Mesenchymal stem cell (in vitro differentiated cells and primary cell): ENCODE results near the gene TSSK3.
A peak's percentile ranks its signal among the peaks of the same experiment; 100 is the strongest.

Source experiments
- DNase-seq: peaks from one replicate; pipeline ENCODE4 v3.0.0-alpha.2; 2013
- H2AFZ ChIP-seq: one replicate; pipeline ENCODE4 v1.6.1; 2013; ENCODE audit warnings: low read depth, mild to moderate bottlenecking, control low read depth, inconsistent platforms, low read length, moderate library complexity
- H2AK5ac ChIP-seq: 2 replicates; pipeline ENCODE4 v1.6.1; 2013; ENCODE audit warnings: low read length, moderate library complexity, mild to moderate bottlenecking, inconsistent platforms; ENCODE audit not compliant: severe bottlenecking
- H2BK120ac ChIP-seq: one replicate; pipeline ENCODE4 v1.6.1; 2013; ENCODE audit warnings: low read depth, mild to moderate bottlenecking, inconsistent platforms, low read length, moderate library complexity
- H2BK12ac ChIP-seq, 2 experiments: one replicate each; pipeline ENCODE4 v1.6.1; 2013; ENCODE audit warnings: inconsistent platforms in 2 of 2, low read length in 2 of 2, mild to moderate bottlenecking in 2 of 2, moderate library complexity in 2 of 2, control low read depth in 1 of 2
- H2BK15ac ChIP-seq: one replicate; pipeline ENCODE4 v1.6.1; 2013; ENCODE audit warnings: mild to moderate bottlenecking, low read depth, inconsistent platforms; ENCODE audit not compliant: poor library complexity, severe bottlenecking
- H2BK5ac ChIP-seq: 2 replicates; pipeline ENCODE4 v1.6.1; 2013; ENCODE audit warnings: low read depth, mild to moderate bottlenecking, low read length, control low read depth, inconsistent platforms; ENCODE audit not compliant: poor library complexity, severe bottlenecking
- H3K14ac ChIP-seq, 2 experiments: one replicate each; pipeline ENCODE4 v1.6.1; 2013; ENCODE audit warnings: inconsistent platforms in 2 of 2, low read length in 2 of 2, control low read depth in 1 of 2, mild to moderate bottlenecking in 1 of 2, moderate library complexity in 1 of 2
- H3K18ac ChIP-seq, 2 experiments: one replicate each; pipeline ENCODE4 v1.6.1; 2013; ENCODE audit warnings: inconsistent platforms in 2 of 2, low read length in 2 of 2, control low read depth in 1 of 2, low read depth in 1 of 2, mild to moderate bottlenecking in 1 of 2
- H3K23ac ChIP-seq, 2 experiments: one replicate each; pipeline ENCODE4 v1.6.1; 2013; ENCODE audit warnings: inconsistent platforms in 2 of 2, low read length in 2 of 2, mild to moderate bottlenecking in 2 of 2, moderate library complexity in 2 of 2, control low read depth in 1 of 2
- H3K27ac ChIP-seq: 2 replicates; pipeline ENCODE4 v1.5.1; 2013; ENCODE audit warnings: mild to moderate bottlenecking, moderate library complexity, low read length, control low read depth, inconsistent platforms; ENCODE audit not compliant: poor library complexity, severe bottlenecking
- H3K27me3 ChIP-seq, 2 experiments: 2 replicates each; pipeline versions ENCODE4 v1.6.1 to v1.7.0; 2013; ENCODE audit warnings: low read length in 2 of 2, mild to moderate bottlenecking in 2 of 2, moderate library complexity in 2 of 2, control low read depth in 1 of 2, inconsistent platforms in 1 of 2; ENCODE audit not compliant: control insufficient read depth in 1 of 2, insufficient read depth in 1 of 2
- H3K36me3 ChIP-seq, 2 experiments: 2 replicates each; pipeline versions ENCODE4 v1.6.1 to v1.7.0; 2013; ENCODE audit warnings: low read length in 2 of 2, control low read depth in 1 of 2, inconsistent platforms in 1 of 2, low read depth in 1 of 2, mild to moderate bottlenecking in 1 of 2; ENCODE audit not compliant: insufficient read depth in 2 of 2, control insufficient read depth in 1 of 2
- H3K4ac ChIP-seq, 2 experiments: one replicate each; pipeline ENCODE4 v1.6.1; 2013; ENCODE audit warnings: inconsistent platforms in 2 of 2, low read length in 2 of 2, mild to moderate bottlenecking in 2 of 2, moderate library complexity in 2 of 2, control low read depth in 1 of 2, low read depth in 1 of 2
- H3K4me1 ChIP-seq: 2 replicates; pipeline ENCODE4 v1.6.1; 2013; ENCODE audit warnings: low read depth, low read length, control low read depth; ENCODE audit not compliant: control insufficient read depth, insufficient read depth
- H3K4me2 ChIP-seq: 2 replicates; pipeline ENCODE4 v1.6.1; 2013; ENCODE audit warnings: low read length, mild to moderate bottlenecking, inconsistent platforms; ENCODE audit not compliant: poor library complexity, severe bottlenecking
- H3K4me3 ChIP-seq, 2 experiments: 2 replicates each; pipeline versions ENCODE4 v1.5.1 to v1.7.0; 2013; ENCODE audit warnings: low read length in 2 of 2, mild to moderate bottlenecking in 2 of 2, control low read depth in 1 of 2, low read depth in 1 of 2; ENCODE audit not compliant: insufficient read depth in 1 of 2
- H3K79me1 ChIP-seq: replicated peaks from 2 replicates; pipeline ENCODE4 v1.6.1; 2013; ENCODE audit warnings: mild to moderate bottlenecking, control low read depth, low read length, inconsistent platforms; ENCODE audit not compliant: poor library complexity, severe bottlenecking
- H3K9ac ChIP-seq: 2 replicates; pipeline ENCODE4 v1.7.0; 2013; ENCODE audit warnings: mild to moderate bottlenecking, low read length, moderate library complexity
- H3K9me3 ChIP-seq: 2 replicates; pipeline ENCODE4 v1.7.0; 2013; ENCODE audit warnings: mild to moderate bottlenecking, low read length; ENCODE audit not compliant: control insufficient read depth
- H4K8ac ChIP-seq: one replicate; pipeline ENCODE4 v1.6.1; 2013; ENCODE audit warnings: inconsistent platforms, mild to moderate bottlenecking, low read length, moderate library complexity
- H4K91ac ChIP-seq: one replicate; pipeline ENCODE4 v1.6.1; 2013; ENCODE audit warnings: mild to moderate bottlenecking, low read length, inconsistent platforms
- WGBS: methylation state at CpG from one replicate; pipeline ENCODE4 v1.1.7; 2013; ENCODE audit warnings: mixed read lengths; 5-methylcytosine and 5-hydroxymethylcytosine counted together

Gene TSSK3

DNA sequence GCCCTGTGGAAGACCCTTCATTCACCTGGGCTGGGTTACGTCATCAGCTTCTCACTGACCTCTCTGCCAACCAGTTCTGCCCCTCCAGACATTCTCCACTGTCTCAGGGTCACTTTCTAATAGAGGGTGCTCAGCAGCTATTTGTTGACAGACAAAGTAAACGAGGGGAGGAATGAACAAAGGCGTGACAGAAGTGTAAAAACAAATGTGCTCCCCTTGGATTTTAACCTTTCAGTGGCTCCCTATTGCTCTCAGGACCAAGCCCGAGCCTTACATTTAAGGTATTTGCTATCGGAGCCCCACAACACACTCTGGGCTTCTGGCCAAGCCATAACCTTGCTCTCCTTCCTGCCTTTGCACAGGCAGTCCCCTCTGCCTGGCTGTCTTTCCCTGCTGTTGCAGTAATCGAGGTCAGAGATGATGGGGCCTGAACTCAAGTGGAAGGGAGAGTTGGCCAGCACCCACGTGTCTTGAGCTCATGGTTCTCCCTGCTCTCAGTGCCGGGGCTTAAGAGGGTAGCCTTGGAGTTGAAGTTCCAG lies 17.0 kb upstream of the TSSK3 start:
- Histone ChIP-seq H3K27me3 (peaks cover 0 to 11% of the 10 kb centered on the region in 2 experiments), H3K4ac (no peak overlapping the region), H3K14ac (no peak overlapping the region), H3K9ac (no peak overlapping the region), H3K23ac (no peak overlapping the region), H3K79me1 (no peaks in the 10 kb centered on the region), H3K36me3 (no peaks in the 10 kb centered on the region), H4K8ac (no peak overlapping the region), H3K9me3 (no peaks in the 10 kb centered on the region), H3K4me3 (no peak overlapping the region), H3K4me2 (no peak overlapping the region), H2AK5ac (no peak overlapping the region), H4K91ac (peak overlapping the region; percentile 78), H2BK5ac (no peak overlapping the region), H2BK120ac (no peak overlapping the region), H3K27ac (no peak overlapping the region), H3K18ac (peak overlapping the region in 1 of 2 experiments; percentile 37), H2BK15ac (no peak overlapping the region), H2AFZ (no peak overlapping the region), H2BK12ac (peak overlapping the region; percentile 21 to 90), H3K4me1 (peaks cover 23% of the 10 kb centered on the region)
- WGBS: 59% methylated on average over 8 of the region's 8 CpGs
- DNase-seq: peak; percentile 69

- H3K23ac ChIP-seq: no peak overlapping the region
- WGBS: 74% methylated on average over 8 of the region's 9 CpGs
- H3K4me2 ChIP-seq: no peak overlapping the region
Measured at GRCh38 chr1:32346532-32347157, 15.7 kb upstream of the TSSK3 start.

DNA sequence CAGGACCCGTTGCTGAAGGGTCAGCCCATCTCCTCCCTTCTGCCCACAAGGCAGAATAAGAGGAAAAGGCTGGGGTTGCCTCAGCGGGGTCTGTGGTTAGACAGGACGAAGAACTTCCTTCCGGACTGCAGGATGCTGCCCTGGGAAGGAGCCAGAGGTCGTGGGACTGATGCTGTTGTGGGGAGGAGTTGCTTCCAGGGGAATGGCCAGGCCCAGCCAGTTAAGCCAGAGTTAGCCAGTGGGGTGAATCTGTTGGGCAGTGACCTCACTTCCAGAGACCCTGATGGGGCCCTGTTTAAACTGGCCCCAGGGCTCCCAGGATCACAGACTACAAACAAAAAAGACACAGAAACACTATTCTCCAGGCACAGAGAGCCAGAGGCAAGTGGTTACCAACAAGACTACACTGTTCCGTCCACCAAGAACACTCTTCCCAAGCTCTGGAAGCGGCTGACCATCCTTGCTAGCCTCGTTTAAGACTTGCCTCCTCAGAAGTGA lies 13.1 kb upstream of the TSSK3 start:
- H3K9ac ChIP-seq: no peak overlapping the region

More at GRCh38 chr1:32346532-32347157, 15.7 kb upstream of the TSSK3 start:
- DNase-seq: no peak
- Histone ChIP-seq H2BK12ac (peak overlapping the region in 1 of 2 experiments; percentile 59), H3K4ac (peak overlapping the region in 1 of 2 experiments; percentile 40), H3K14ac (no peak overlapping the region), H3K79me1 (peaks cover under 1% of the 10 kb centered on the region), H3K27me3 (peaks cover 0 to 11% of the 10 kb centered on the region in 2 experiments), H3K27ac (no peak overlapping the region), H2AFZ (no peak overlapping the region), H3K4me1 (peaks cover 23% of the 10 kb centered on the region), H4K91ac (peak overlapping the region; percentile 57), H2BK120ac (no peak overlapping the region), H3K36me3 (no peaks in the 10 kb centered on the region), H3K18ac (peak overlapping the region; percentile 37 to 50), H2AK5ac (peak overlapping the region; percentile 43), H3K9me3 (no peaks in the 10 kb centered on the region), H3K9ac (no peak overlapping the region), H2BK5ac (no peak overlapping the region), H3K4me3 (no peak overlapping the region), H4K8ac (no peak overlapping the region), H2BK15ac (peak overlapping the region; percentile 73)

DNA sequence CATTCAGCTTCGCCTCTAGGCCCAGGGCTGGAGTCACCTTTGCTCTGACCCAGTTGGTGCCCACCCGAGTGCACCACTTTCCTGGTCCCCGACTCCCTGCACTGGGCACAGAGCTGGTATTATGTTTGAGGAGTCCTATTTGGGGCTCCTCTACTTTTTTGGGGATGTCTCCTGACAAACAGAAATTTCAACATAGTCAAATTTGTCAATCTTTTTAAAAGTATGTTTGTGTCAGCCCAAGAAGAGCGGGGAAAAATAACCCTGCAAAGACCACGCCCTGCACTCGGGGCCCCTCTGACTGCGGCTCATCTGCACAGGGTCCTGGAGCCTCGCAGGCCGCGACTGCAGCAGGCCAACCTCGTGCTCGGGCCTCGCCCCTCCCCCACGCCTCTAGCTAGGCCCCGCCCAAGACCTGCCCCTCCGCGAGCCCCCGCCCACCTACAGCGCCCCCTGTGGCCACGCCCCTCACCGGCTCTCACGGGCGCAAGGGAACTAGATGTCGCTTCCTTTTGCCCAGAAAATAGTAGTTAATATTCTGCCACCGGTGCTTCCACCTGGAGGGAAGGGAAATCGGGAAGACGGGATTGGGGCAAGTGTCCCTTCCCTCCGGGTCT lies 11.4 kb upstream of the TSSK3 start:
- Histone ChIP-seq H3K27ac (peak overlapping the region; percentile 87), H3K23ac (no peak overlapping the region), H3K4ac (peak overlapping the region; percentile 47 to 75), H3K9ac (no peak overlapping the region), H4K91ac (peak overlapping the region; percentile 93), H3K4me1 (peaks cover 32% of the 10 kb centered on the region), H2BK15ac (no peak overlapping the region), H2BK12ac (peak overlapping the region; percentile 96 to 98), H3K4me2 (peak overlapping the region; percentile 42), H3K36me3 (peaks cover 7 to 12% of the 10 kb centered on the region in 2 experiments), H3K14ac (no peak overlapping the region), H3K27me3 (peaks cover 0 to 7% of the 10 kb centered on the region in 2 experiments), H2BK120ac (peak overlapping the region; percentile 88), H3K9me3 (no peaks in the 10 kb centered on the region), H2BK5ac (peak overlapping the region; percentile 20), H4K8ac (peak overlapping the region; percentile 88), H3K79me1 (peaks cover 11% of the 10 kb centered on the region), H2AFZ (no peak overlapping the region), H2AK5ac (peak overlapping the region; percentile 82), H3K4me3 (peak overlapping the region; percentile 51 to 66), H3K18ac (peak overlapping the region; percentile 68 to 86)
- DNase-seq: no peak
- WGBS: 19% methylated on average over 18 of the region's 28 CpGs

More for the DNA sequence above, 13.1 kb upstream of the TSSK3 start:
- Histone ChIP-seq H4K8ac (peak overlapping the region; percentile 83), H3K4me3 (no peak overlapping the region), H4K91ac (peak overlapping the region; percentile 85), H2AK5ac (peak overlapping the region; percentile 8), H3K27ac (peak overlapping the region; percentile 53), H3K9me3 (no peaks in the 10 kb centered on the region), H3K4me2 (no peak overlapping the region), H2BK5ac (no peak overlapping the region), H3K4me1 (peaks cover 38% of the 10 kb centered on the region), H3K4ac (peak overlapping the region; percentile 85 to 94), H2AFZ (no peak overlapping the region), H3K18ac (peak overlapping the region; percentile 83 to 91), H3K23ac (no peak overlapping the region), H3K27me3 (peaks cover 0 to 11% of the 10 kb centered on the region in 2 experiments), H2BK15ac (peak overlapping the region; percentile 54), H3K14ac (peak overlapping the region in 1 of 2 experiments; percentile 13), H2BK120ac (peak overlapping the region; percentile 2), H2BK12ac (peak overlapping the region; percentile 65 to 76), H3K36me3 (no peaks in the 10 kb centered on the region), H3K79me1 (peaks cover 11% of the 10 kb centered on the region)
- peak; percentile 99 for DNase-seq
- 23% methylated on average over 8 of the region's 8 CpGs for WGBS
